ENCODE data around the gene RCVRN.

Gene RCVRN

GRCh38 chr17:9895923-9896322 is 9.1 kb downstream of the RCVRN start:
- DNase-seq: no peak

- DNase-seq: no peak
These were observed 10.8 kb downstream of the RCVRN start for GRCh38 chr17:9894231-9894630.

- DNase-seq: no peak
These were observed 11.6 kb downstream of the RCVRN start for GRCh38 chr17:9893411-9894012.

GRCh38 chr17:9890124-9890523 is 14.9 kb downstream of the RCVRN start:
- DNase-seq: peak; percentile 29

GRCh38 chr17:9887508-9887907 is 17.6 kb downstream of the RCVRN start:
- DNase-seq: no peak

GRCh38 chr17:9886141-9886930 is 18.7 kb downstream of the RCVRN start:
- no peak for DNase-seq

GRCh38 chr17:9883451-9883850 is 21.6 kb downstream of the RCVRN start:
- DNase-seq: no peak

GRCh38 chr17:9880582-9880999 is 24.5 kb downstream of the RCVRN start:
- no peak for DNase-seq

- no peak for DNase-seq
These were observed 26.1 kb downstream of the RCVRN start for GRCh38 chr17:9878786-9879525.

GRCh38 chr17:9878356-9878755 is 26.7 kb downstream of the RCVRN start:
- DNase-seq: no peak

GRCh38 chr17:9875441-9875840 is 29.6 kb downstream of the RCVRN start:
- no peak for DNase-seq

- no peak for DNase-seq
These were observed 30.3 kb downstream of the RCVRN start for GRCh38 chr17:9874722-9875121.

- no peak for DNase-seq
These were observed 32.2 kb downstream of the RCVRN start for GRCh38 chr17:9872852-9873251.

- no peak for DNase-seq
These were observed 36.5 kb downstream of the RCVRN start for GRCh38 chr17:9868552-9868951.

GRCh38 chr17:9865586-9865985 is 39.5 kb downstream of the RCVRN start:
- no peak for DNase-seq

GRCh38 chr17:9862949-9863348 is 42.1 kb downstream of the RCVRN start:
- no peak for DNase-seq

- DNase-seq: no peak
These were observed 42.9 kb downstream of the RCVRN start for GRCh38 chr17:9862220-9862619.

- DNase-seq: no peak
These were observed 44.2 kb downstream of the RCVRN start for GRCh38 chr17:9860851-9861250.

GRCh38 chr17:9859781-9860180 is 45.3 kb downstream of the RCVRN start:
- DNase-seq: no peak

- DNase-seq: no peak
These were observed 50.0 kb downstream of the RCVRN start for GRCh38 chr17:9855036-9855435.

- DNase-seq: no peak
These were observed 50.8 kb downstream of the RCVRN start for GRCh38 chr17:9854255-9854654.

GRCh38 chr17:9850151-9850550 is 54.9 kb downstream of the RCVRN start:
- no peak for DNase-seq
